Endodermal cell (in vitro differentiated cells): ENCODE results near the gene TP73. TPM values are rescaled to one million over a fixed set of nuclear protein-coding genes. Genes with fewer than 3 reads are reported as not detected.

ENCODE experiments used
- DNase-seq: peaks from one replicate; pipeline ENCODE4 v3.0.0-alpha.2; 2017
- H3K27ac ChIP-seq: 2 replicates; pipeline ENCODE4 v1.5.1; 2013; ENCODE audit warnings: mild to moderate bottlenecking, low read depth, low read length, moderate library complexity
- H3K27me3 ChIP-seq: 2 replicates; pipeline ENCODE4 v1.6.1; 2013; ENCODE audit warnings: mild to moderate bottlenecking, low read length, moderate library complexity; ENCODE audit not compliant: insufficient read depth, control insufficient read depth, poor library complexity, severe bottlenecking
- H3K36me3 ChIP-seq: 2 replicates; pipeline ENCODE4 v1.7.0; 2013; ENCODE audit warnings: mild to moderate bottlenecking, low read length, moderate library complexity; ENCODE audit not compliant: control insufficient read depth, insufficient read depth
- H3K4me1 ChIP-seq: one replicate; pipeline ENCODE4 v1.7.0; 2013; ENCODE audit warnings: low read length; ENCODE audit not compliant: control insufficient read depth, insufficient read depth
- H3K4me3 ChIP-seq: 2 replicates; pipeline ENCODE4 v1.5.1; 2013; ENCODE audit warnings: mild to moderate bottlenecking, low read length, moderate library complexity
- H3K9ac ChIP-seq: 2 replicates; pipeline ENCODE4 v1.6.1; 2013; ENCODE audit warnings: mild to moderate bottlenecking, low read length, moderate library complexity; ENCODE audit not compliant: poor library complexity, severe bottlenecking; ENCODE audit errors: extremely low read depth
- H3K9me3 ChIP-seq: 2 replicates; pipeline ENCODE4 v1.6.1; 2013; ENCODE audit warnings: mild to moderate bottlenecking, low read length, moderate library complexity; ENCODE audit not compliant: control insufficient read depth
- H3K27ac Mint-ChIP-seq: 2 replicates; pipeline ENCODE4 v1.8.0; 2020; ENCODE audit warnings: mixed read lengths
- H3K27me3 Mint-ChIP-seq: 2 replicates; pipeline ENCODE4 v1.8.0; 2021; ENCODE audit warnings: mild to moderate bottlenecking, mixed read lengths; ENCODE audit not compliant: insufficient read depth
- H3K36me3 Mint-ChIP-seq: 2 replicates; pipeline ENCODE4 v1.8.0; 2020; ENCODE audit warnings: low read depth, mixed read lengths
- H3K4me1 Mint-ChIP-seq: 2 replicates; pipeline ENCODE4 v1.8.0; 2020; ENCODE audit warnings: mixed read lengths
- H3K4me3 Mint-ChIP-seq: 2 replicates; pipeline ENCODE4 v1.8.0; 2020; ENCODE audit warnings: mild to moderate bottlenecking, moderate library complexity, mixed read lengths
- H3K9me3 Mint-ChIP-seq: 2 replicates; pipeline ENCODE4 v1.8.0; 2020; ENCODE audit warnings: mild to moderate bottlenecking, mixed read lengths
- CTCF ChIP-seq: fragments of 200-600 bp; sonication (generic); conservative IDR thresholded peaks from 2 replicates; pipeline ENCODE4 v1.5.0; 2021; ENCODE audit warnings: antibody characterized with exemption, mild to moderate bottlenecking
- WGBS, 2 experiments: methylation state at CpG; one replicate each; pipeline versions ENCODE4 v1.1.5 to v1.1.7; 2013; ENCODE audit warnings: missing lambda C conversion rate in 2 of 2, mixed read lengths in 1 of 2; ENCODE audit not compliant: insufficient coverage in 1 of 2, insufficient read length in 1 of 2; 5-methylcytosine and 5-hydroxymethylcytosine counted together
- total RNA-seq, 2 donors: library from RNA; stranded (reverse); fragmentation: NEBNext Ultra II Directional in 1 of 2; extraction: Animal tissue kit (Norgen Biotek cat#: 25700) in 1 of 2; gene quantifications; 2 replicates in 1 of 2; 3 replicates in 1 of 2; pipeline ENCODE4 v1.2.1, GENCODE V29; 2021

The TP73 gene
- total RNA-seq, 2 donors from 2014 or later, result 3.4 to 3.5 TPM

- Histone ChIP-seq H3K9ac (no peak overlapping the region), H3K4me1 (no peaks in the 10 kb centered on the region), H3K36me3 (no peaks in the 10 kb centered on the region), H3K27ac (no peak overlapping the region), H3K27me3 (peaks cover 19% of the 10 kb centered on the region), H3K4me3 (no peak overlapping the region), H3K9me3 (no peaks in the 10 kb centered on the region)
- no peak for DNase-seq
- no peak overlapping the region for H3K27ac Mint-ChIP-seq
- H3K36me3 Mint-ChIP-seq, result no peaks in the 10 kb centered on the region
- H3K4me3 Mint-ChIP-seq, result no peak overlapping the region
- peaks cover 11% of the 10 kb centered on the region for H3K9me3 Mint-ChIP-seq
- 90 to 93% methylated on average over 15 to 21 of the region's 21 CpGs for WGBS, 2 experiments
- H3K4me1 Mint-ChIP-seq, result no peaks in the 10 kb centered on the region
- no peak for TF ChIP-seq CTCF
- peaks cover 44% of the 10 kb centered on the region for H3K27me3 Mint-ChIP-seq
Measured at GRCh38 chr1:3756394-3756793, 104.1 kb downstream of the TP73 start.

- 86 to 95% methylated on average over 3 to 6 of the region's 6 CpGs for WGBS, 2 experiments
- Histone ChIP-seq H3K27me3 (peaks cover 19% of the 10 kb centered on the region), H3K36me3 (no peaks in the 10 kb centered on the region), H3K27ac (no peak overlapping the region), H3K4me1 (no peaks in the 10 kb centered on the region), H3K4me3 (no peak overlapping the region), H3K9me3 (no peaks in the 10 kb centered on the region), H3K9ac (no peak overlapping the region)
- peaks cover 11% of the 10 kb centered on the region for H3K9me3 Mint-ChIP-seq
- no peak for DNase-seq
- no peak for TF ChIP-seq CTCF
- H3K4me1 Mint-ChIP-seq, result no peaks in the 10 kb centered on the region
- no peak overlapping the region for H3K4me3 Mint-ChIP-seq
- H3K27ac Mint-ChIP-seq, result no peak overlapping the region
- no peaks in the 10 kb centered on the region for H3K36me3 Mint-ChIP-seq
- peaks cover 35% of the 10 kb centered on the region for H3K27me3 Mint-ChIP-seq
Measured at GRCh38 chr1:3759164-3759563, 106.8 kb downstream of the TP73 start.

GRCh38 chr1:3759796-3760195 lies 107.5 kb downstream of the TP73 start:
- no peaks in the 10 kb centered on the region for H3K4me1 Mint-ChIP-seq
- Histone ChIP-seq H3K27ac (no peak overlapping the region), H3K4me1 (no peaks in the 10 kb centered on the region), H3K9ac (no peak overlapping the region), H3K27me3 (peaks cover 19% of the 10 kb centered on the region), H3K36me3 (no peaks in the 10 kb centered on the region), H3K9me3 (no peaks in the 10 kb centered on the region), H3K4me3 (no peak overlapping the region)
- peaks cover 35% of the 10 kb centered on the region for H3K27me3 Mint-ChIP-seq
- H3K4me3 Mint-ChIP-seq, result no peak overlapping the region
- H3K36me3 Mint-ChIP-seq, result no peaks in the 10 kb centered on the region
- DNase-seq, result no peak
- 74 to 85% methylated on average over 5 to 6 of the region's 6 CpGs for WGBS, 2 experiments
- no peak for TF ChIP-seq CTCF
- H3K9me3 Mint-ChIP-seq, result peaks cover 11% of the 10 kb centered on the region
- no peak overlapping the region for H3K27ac Mint-ChIP-seq
